OCI-LY7 (cell line): Measurements from ENCODE around the gene SRGAP3.

Experiments
- CTCF ChIP-seq: fragments of 200-600 bp; sonication (generic); conservative IDR thresholded peaks from 2 replicates; pipeline ENCODE4 v1.5.1; 2014; ENCODE audit warnings: mild to moderate bottlenecking, antibody characterized with exemption, low read length, moderate library complexity, mixed read lengths
- EZH2phosphoT487 ChIP-seq: fragments of 200-600 bp; sonication (generic); IDR thresholded peaks from 2 replicates; pipeline ENCODE4 v1.6.1; 2018; ENCODE audit warnings: low read depth, borderline replicate concordance, mild to moderate bottlenecking, mixed run types, antibody characterized with exemption, low read length, moderate library complexity, mixed read lengths

GRCh38 chr3:9129365-9129764 lies 120.1 kb downstream of the SRGAP3 start:
- TF ChIP-seq CTCF (no peak), EZH2phosphoT487 (no peak)
